H1 (cell line): ENCODE data around the gene TRIP13. TPM values are rescaled to one million over a fixed set of nuclear protein-coding genes. Genes with fewer than 3 reads are reported as not detected.

Source experiments
- CTCF ChIA-PET: fragments of 300-600 bp; sonication (Branson Sonifier 250); formaldehyde crosslinking; loops from one replicate; lab custom pipeline; 2021; ENCODE audit not compliant: partially characterized antibody; lab: Charles Lee
- POLR2A ChIA-PET: fragments of 300-600 bp; sonication (Branson Sonifier 250); formaldehyde crosslinking; loops from one replicate; lab custom pipeline; 2021; ENCODE audit warnings: inconsistent platforms; ENCODE audit not compliant: partially characterized antibody; lab: Charles Lee
- DNase-seq, 2 experiments: peaks; one replicate each; pipeline versions ENCODE4 v3.0.0 to v3.0.0-alpha.2; 2010 to 2022; ENCODE audit warnings: low spot score in 2 of 2, low read depth in 1 of 2, mixed read lengths in 1 of 2
- FAIRE-seq: peaks from 2 replicates; lab custom pipeline; 2011; peaks lifted over from hg19 to GRCh38; lab: Jason Lieb, UNC
- H2AFZ ChIP-seq: 2 replicates; pipeline ENCODE4 v1.8.1; 2012; ENCODE audit warnings: low read length, inconsistent platforms
- H2AK5ac ChIP-seq: 2 replicates; pipeline ENCODE4 v1.6.1; 2013; ENCODE audit warnings: low read depth, low read length
- H2BK120ac ChIP-seq: replicated peaks from 2 replicates; pipeline ENCODE3; 2013; ENCODE audit warnings: low read depth, low read length, inconsistent platforms
- H2BK12ac ChIP-seq: 2 replicates; pipeline ENCODE4 v1.6.1; 2013; ENCODE audit warnings: low read depth, low read length
- H2BK15ac ChIP-seq: 2 replicates; pipeline ENCODE4 v1.6.1; 2013; ENCODE audit warnings: low read length
- H2BK20ac ChIP-seq: 2 replicates; pipeline ENCODE4 v1.6.1; 2013; ENCODE audit warnings: low read length
- H2BK5ac ChIP-seq: 2 replicates; pipeline ENCODE4 v1.6.1; 2013; ENCODE audit warnings: low read depth, low read length
- H3K14ac ChIP-seq: 2 replicates; pipeline ENCODE4 v1.6.1; 2013; ENCODE audit warnings: inconsistent platforms; ENCODE audit not compliant: insufficient read length
- H3K18ac ChIP-seq: 2 replicates; pipeline ENCODE4 v1.6.1; 2013; ENCODE audit warnings: low read length; ENCODE audit errors: extremely low read depth
- H3K23ac ChIP-seq: 2 replicates; pipeline ENCODE4 v1.6.1; 2013; ENCODE audit warnings: inconsistent platforms; ENCODE audit not compliant: insufficient read length
- H3K23me2 ChIP-seq: 2 replicates; pipeline ENCODE4 v1.6.1; 2013; ENCODE audit warnings: low read depth, low read length
- H3K27ac ChIP-seq: 2 replicates; pipeline ENCODE4 v1.6.1; 2011; ENCODE audit warnings: low read depth, low read length, inconsistent platforms
- H3K27me3 ChIP-seq, 4 experiments: replicated peaks in 1 of 4; 1 replicate in 1 of 4; 2 replicates in 3 of 4; pipeline versions ENCODE4 v1.6.1 to v1.8.1; 2011 to 2013; ENCODE audit warnings: low read length in 3 of 4, mild to moderate bottlenecking in 3 of 4, inconsistent platforms in 2 of 4, mixed read lengths in 2 of 4, moderate library complexity in 1 of 4; ENCODE audit not compliant: control insufficient read depth in 3 of 4, insufficient read depth in 3 of 4; ENCODE audit errors: extremely low read depth in 1 of 4
- H3K36me3 ChIP-seq, 4 experiments: 2 replicates each; pipeline versions ENCODE4 v1.6.1 to v1.8.1; 2011 to 2013; ENCODE audit warnings: mild to moderate bottlenecking in 4 of 4, low read length in 3 of 4, moderate library complexity in 2 of 4, control low read depth in 1 of 4, inconsistent platforms in 1 of 4; ENCODE audit not compliant: insufficient read depth in 4 of 4, control insufficient read depth in 2 of 4
- H3K4ac ChIP-seq: replicated peaks from 2 replicates; pipeline ENCODE3; 2013; ENCODE audit warnings: low read length, low read depth, mixed read lengths, inconsistent platforms; ENCODE audit not compliant: insufficient read length
- H3K4me1 ChIP-seq, 4 experiments: replicated peaks in 1 of 4; 1 replicate in 1 of 4; 2 replicates in 3 of 4; pipeline versions ENCODE4 v1.6.1 to v1.8.1; 2011 to 2013; ENCODE audit warnings: low read length in 3 of 4, inconsistent platforms in 2 of 4, mixed read lengths in 1 of 4; ENCODE audit not compliant: insufficient read depth in 4 of 4, control insufficient read depth in 3 of 4
- H3K4me2 ChIP-seq, 2 experiments: 2 replicates each; pipeline versions ENCODE4 v1.6.1 to v1.8.1; 2011 to 2013; ENCODE audit warnings: low read depth in 2 of 2, low read length in 2 of 2, control low read depth in 1 of 2, inconsistent platforms in 1 of 2, mild to moderate bottlenecking in 1 of 2; ENCODE audit not compliant: insufficient read depth in 1 of 2
- H3K4me3 ChIP-seq, 4 experiments: fragments of 200-600, 300-600 bp in 1 of 4; sonication (generic), shearing (Covaris generic), sonication (Bioruptor Twin) in 1 of 4; 2 replicates each; pipeline versions ENCODE4 v1.5.1 to v1.8.1; 2011 to 2016; ENCODE audit warnings: low read length in 4 of 4, low read depth in 3 of 4, control low read depth in 2 of 4, inconsistent platforms in 2 of 4, mild to moderate bottlenecking in 2 of 4, mixed read lengths in 1 of 4, moderate library complexity in 1 of 4; ENCODE audit not compliant: insufficient read depth in 2 of 4; ENCODE audit errors: extremely low read depth in 1 of 4
- H3K56ac ChIP-seq: replicated peaks from 2 replicates; pipeline ENCODE3; 2013; ENCODE audit warnings: low read depth, mild to moderate bottlenecking, mixed read lengths, low read length, inconsistent platforms; ENCODE audit not compliant: insufficient read length
- H3K79me1 ChIP-seq: 2 replicates; pipeline ENCODE4 v1.6.1; 2013; ENCODE audit warnings: low read depth, low read length, control low read depth
- H3K79me2 ChIP-seq, 2 experiments: 2 replicates each; pipeline versions ENCODE4 v1.6.1 to v1.8.1; 2012 to 2013; ENCODE audit warnings: low read length in 2 of 2, mild to moderate bottlenecking in 2 of 2, inconsistent platforms in 1 of 2; ENCODE audit not compliant: insufficient read depth in 2 of 2, control insufficient read depth in 1 of 2
- H3K9ac ChIP-seq, 4 experiments: replicated peaks in 1 of 4; 1 replicate in 1 of 4; 2 replicates in 3 of 4; pipeline versions ENCODE4 v1.6.1 to v1.8.1; 2011 to 2013; ENCODE audit warnings: low read depth in 3 of 4, low read length in 3 of 4, control low read depth in 2 of 4, mild to moderate bottlenecking in 2 of 4, moderate library complexity in 2 of 4, inconsistent platforms in 1 of 4; ENCODE audit errors: extremely low read depth in 1 of 4
- H3K9me3 ChIP-seq, 2 experiments: 2 replicates each; pipeline versions ENCODE4 v1.6.1 to v1.8.1; 2012 to 2013; ENCODE audit warnings: mild to moderate bottlenecking in 2 of 2, moderate library complexity in 2 of 2, control low read depth in 1 of 2, inconsistent platforms in 1 of 2, low read depth in 1 of 2, low read length in 1 of 2, mixed read lengths in 1 of 2; ENCODE audit not compliant: insufficient read depth in 2 of 2
- H4K20me1 ChIP-seq, 2 experiments: replicated peaks in 1 of 2; 2 replicates each; pipeline versions ENCODE3 to v1.8.1; 2011 to 2013; ENCODE audit warnings: inconsistent platforms in 2 of 2, low read length in 2 of 2, mild to moderate bottlenecking in 1 of 2; ENCODE audit not compliant: insufficient read depth in 2 of 2, control insufficient read depth in 1 of 2
- H4K5ac ChIP-seq: 2 replicates; pipeline ENCODE4 v1.6.1; 2013; ENCODE audit warnings: low read length, low read depth, mixed read lengths, inconsistent platforms; ENCODE audit not compliant: insufficient read length
- H4K8ac ChIP-seq: 2 replicates; pipeline ENCODE4 v1.8.0; 2013; ENCODE audit warnings: mild to moderate bottlenecking, moderate library complexity, low read length, inconsistent platforms; ENCODE audit not compliant: insufficient read depth; ENCODE audit errors: extremely low read depth
- H4K91ac ChIP-seq: replicated peaks from 2 replicates; pipeline ENCODE3; 2013; ENCODE audit warnings: low read length, mixed read lengths, inconsistent platforms; ENCODE audit not compliant: insufficient read length
- BACH1 ChIP-seq: IDR thresholded peaks from 2 replicates; pipeline ENCODE4 v1.6.1; 2012; ENCODE audit warnings: low read length, improper control_type of control experiment
- CBX5 ChIP-seq: fragments of 300-800, 300-1000 bp; sonication (generic); IDR thresholded peaks from 2 replicates; pipeline ENCODE4 v1.7.1; 2016; ENCODE audit warnings: antibody characterized with exemption, low read length, low read depth
- EZH2 ChIP-seq: fragments of 200-600 bp; sonication (generic); IDR thresholded peaks from 2 replicates; pipeline ENCODE4 v1.7.1; 2012; ENCODE audit warnings: low read depth, mild to moderate bottlenecking, moderate library complexity, low read length, inconsistent platforms; ENCODE audit not compliant: severe bottlenecking
- JUN ChIP-seq: IDR thresholded peaks from 2 replicates; pipeline ENCODE4 v1.6.1; 2011; ENCODE audit warnings: low read depth, mild to moderate bottlenecking, improper control_type of control experiment, low read length
- JUND ChIP-seq: IDR thresholded peaks from 2 replicates; pipeline ENCODE4 v1.6.1; 2011; ENCODE audit warnings: mild to moderate bottlenecking, improper control_type of control experiment, low read length
- POLR2A ChIP-seq, 2 experiments: IDR thresholded peaks; 1 replicate in 1 of 2; 2 replicates in 1 of 2; pipeline ENCODE4 v1.6.1; 2011; ENCODE audit warnings: low read depth in 2 of 2, low read length in 2 of 2, mild to moderate bottlenecking in 2 of 2; ENCODE audit errors: control extremely low read depth in 1 of 2
- TAF7 ChIP-seq: optimal IDR thresholded peaks from 2 replicates; pipeline ENCODE3; 2011; ENCODE audit warnings: low read depth, mild to moderate bottlenecking, inconsistent platforms, low read length, moderate library complexity, borderline replicate concordance
- ZNF274 ChIP-seq: IDR thresholded peaks from 2 replicates; pipeline ENCODE4 v1.7.0; 2012; ENCODE audit warnings: low read length, borderline replicate concordance; ENCODE audit errors: extremely low read depth
- WGBS, 2 experiments: shearing (Covaris generic) in 1 of 2; methylation state at CpG; one replicate each; pipeline versions ENCODE4 v1.1.6 to v1.1.7; 2013 to 2015; ENCODE audit warnings: low lambda C conversion rate in 2 of 2, mixed read lengths in 2 of 2, inconsistent platforms in 1 of 2, low coverage in 1 of 2, missing lambda C conversion rate in 1 of 2; ENCODE audit not compliant: insufficient replicate concordance in 2 of 2, insufficient coverage in 1 of 2, insufficient read length in 1 of 2; ENCODE audit errors: extremely low coverage in 1 of 2, missing lambda C conversion rate in 1 of 2; 5-methylcytosine and 5-hydroxymethylcytosine counted together
- polyA plus RNA-seq, 7 experiments: library from polyadenylated mRNA; depleted of rRNA in 3 of 7; stranded (reverse) in 5 of 7; unstranded in 2 of 7; fragments of >200 nt in 5 of 7; fragments of 200-250 nt in 2 of 7; gene quantifications; 1 replicate in 5 of 7; 2 replicates in 1 of 7; 4 replicates in 1 of 7; pipeline versions ENCODE4 v1.2.1 to v1.2.3, GENCODE V29; 2011 to 2013; ENCODE audit warnings: missing spikeins in 2 of 7, mixed read lengths in 2 of 7
- total RNA-seq: library from RNA; stranded (reverse); fragmentation: NEBNext Ultra II Directional; extraction: Animal tissue kit (Norgen Biotek cat#: 25700); gene quantifications from 2 replicates; pipeline ENCODE4 v1.2.1, GENCODE V29; 2021
- TF ChIP-seq, protein P1 (sequence below): IDR thresholded peaks from 2 replicates; pipeline ENCODE4 v1.6.1; 2011; ENCODE audit warnings: low read length, improper control_type of control experiment
- TF ChIP-seq, protein P2 (sequence below): IDR thresholded peaks from 2 replicates; pipeline ENCODE4 v1.6.1; 2012; ENCODE audit warnings: inconsistent platforms
- TF ChIP-seq, protein P3 (sequence below): IDR thresholded peaks from 2 replicates; pipeline ENCODE4 v1.6.1; 2011; ENCODE audit warnings: low read depth, mild to moderate bottlenecking, low read length; ENCODE audit not compliant: insufficient read depth

TRIP13 gene
- total and polyA plus RNA-seq, 2 of the 8 experiments (the other 6 are each of a cell fraction or from before 2014, with no cell fraction given) = 20.0 to 39.2 TPM

DNA sequence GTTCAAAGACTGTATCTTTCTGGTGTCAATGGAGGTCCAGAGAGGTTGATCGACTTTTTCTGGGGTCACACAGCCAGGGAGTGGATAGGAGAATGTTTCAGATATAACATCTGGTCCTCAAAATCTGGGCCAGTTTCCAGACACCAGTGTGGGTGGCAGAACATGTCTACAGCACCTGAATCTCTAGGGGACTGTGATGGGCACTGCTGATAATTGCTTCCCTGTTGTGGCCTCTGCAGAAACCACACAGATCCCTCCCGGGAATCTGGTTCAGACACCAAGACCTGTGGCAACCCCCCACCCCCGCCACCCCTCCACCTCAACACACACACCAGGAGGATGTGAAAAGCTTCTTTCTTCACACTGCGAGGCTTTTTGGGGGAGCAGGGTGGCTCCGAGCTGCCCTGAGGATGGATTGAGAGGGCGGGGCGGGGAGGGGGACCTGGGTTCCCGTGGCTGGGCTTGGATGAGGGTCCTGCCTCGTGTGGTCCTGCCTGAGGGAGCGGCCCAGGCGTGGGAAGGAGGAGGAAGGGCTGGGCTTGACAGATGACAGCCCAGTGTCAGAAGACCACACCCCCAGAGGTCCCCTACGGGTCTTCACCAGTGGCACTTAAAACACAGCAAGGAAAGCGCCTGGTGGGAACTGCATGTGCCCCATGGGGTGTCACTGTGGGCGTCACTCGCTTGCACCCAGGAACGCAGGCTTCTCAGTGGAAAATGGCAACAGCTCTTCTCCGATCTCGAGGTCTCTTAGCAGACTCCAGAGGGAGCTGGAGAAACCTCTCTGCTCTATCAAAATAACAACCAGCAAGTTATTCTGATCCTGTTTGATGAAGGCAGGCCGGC lies 55.2 kb downstream of the TRIP13 start:
- POLR2A ChIA-PET = no interaction called here
- TF ChIP-seq, protein P1, sequence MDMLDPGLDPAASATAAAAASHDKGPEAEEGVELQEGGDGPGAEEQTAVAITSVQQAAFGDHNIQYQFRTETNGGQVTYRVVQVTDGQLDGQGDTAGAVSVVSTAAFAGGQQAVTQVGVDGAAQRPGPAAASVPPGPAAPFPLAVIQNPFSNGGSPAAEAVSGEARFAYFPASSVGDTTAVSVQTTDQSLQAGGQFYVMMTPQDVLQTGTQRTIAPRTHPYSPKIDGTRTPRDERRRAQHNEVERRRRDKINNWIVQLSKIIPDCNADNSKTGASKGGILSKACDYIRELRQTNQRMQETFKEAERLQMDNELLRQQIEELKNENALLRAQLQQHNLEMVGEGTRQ = no peak
- TF ChIP-seq CBX5 (no peak), POLR2A (IDR thresholded peaks at IDR 0.05; ENCODE audit: control extremely low read depth in 1 of 2, low read depth in 2 of 2, low read length in 2 of 2) (no peak), TAF7 (no peak), EZH2 (no peak), BACH1 (no peak), JUND (no peak), JUN (no peak), ZNF274 (no peak)
- TF ChIP-seq, protein P2, sequence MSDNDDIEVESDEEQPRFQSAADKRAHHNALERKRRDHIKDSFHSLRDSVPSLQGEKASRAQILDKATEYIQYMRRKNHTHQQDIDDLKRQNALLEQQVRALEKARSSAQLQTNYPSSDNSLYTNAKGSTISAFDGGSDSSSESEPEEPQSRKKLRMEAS = no peak
- TF ChIP-seq, protein P3, sequence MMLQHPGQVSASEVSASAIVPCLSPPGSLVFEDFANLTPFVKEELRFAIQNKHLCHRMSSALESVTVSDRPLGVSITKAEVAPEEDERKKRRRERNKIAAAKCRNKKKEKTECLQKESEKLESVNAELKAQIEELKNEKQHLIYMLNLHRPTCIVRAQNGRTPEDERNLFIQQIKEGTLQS = no peak

More for the DNA sequence above, 55.2 kb downstream of the TRIP13 start:
- H2BK20ac ChIP-seq = no peak overlapping the region
- no peak overlapping the region for H3K4me2 ChIP-seq
- H3K79me2 ChIP-seq = no peaks in the 10 kb centered on the region
- H3K23ac ChIP-seq = no peak overlapping the region
- H2BK5ac ChIP-seq = no peak overlapping the region
- DNase-seq (no peak), FAIRE-seq (no peak)
- no peak overlapping the region for H4K5ac ChIP-seq
- no peak overlapping the region for H3K27ac ChIP-seq
- no peaks in the 10 kb centered on the region for H3K36me3 ChIP-seq
- H4K20me1 ChIP-seq = no peaks in the 10 kb centered on the region
- H3K23me2 ChIP-seq = no peaks in the 10 kb centered on the region
- no peak overlapping the region for H3K4me3 ChIP-seq
- H2BK15ac ChIP-seq = no peak overlapping the region
- H3K56ac ChIP-seq = no peak overlapping the region
- H3K14ac ChIP-seq = no peak overlapping the region
- no peaks in the 10 kb centered on the region for H3K9me3 ChIP-seq
- no peak overlapping the region for H3K9ac ChIP-seq
- peaks cover 0 to 6% (median 4%) of the 10 kb centered on the region in 4 experiments; a peak in 4 of 7 replicates for H3K27me3 ChIP-seq
- H3K4ac ChIP-seq = no peak overlapping the region
- no peak overlapping the region for H3K18ac ChIP-seq
- H2BK120ac ChIP-seq = no peak overlapping the region
- H3K4me1 ChIP-seq = peaks cover 0 to 4% (median 0%) of the 10 kb centered on the region in 4 experiments; a peak in 2 of 7 replicates
- no peaks in the 10 kb centered on the region for H3K79me1 ChIP-seq
- H2AFZ ChIP-seq = no peak overlapping the region
- CTCF ChIA-PET = interaction anchor here (0.9 to 3.3 kb wide), 14 partner anchors 8 to 229 kb away, joined by 3 to 14 read pairs (median 4); no protein-coding TSS in a partner anchor
- no peak overlapping the region for H2AK5ac ChIP-seq
- H4K8ac ChIP-seq = no peak overlapping the region
- no peak overlapping the region for H4K91ac ChIP-seq
- no peak overlapping the region for H2BK12ac ChIP-seq
- 85% methylated on average over 12 of the region's 19 CpGs; no CpG with 5 or more reads in 1 of the 2 experiments for WGBS, 2 experiments
